HG02970 (cell line): Measurements from ENCODE around the gene SCAF8.
"Not testable (repeated sequence)": the region's sequence is repeated elsewhere in the genome, so short reads cannot be mapped to it uniquely, and the experiment has no call there.

Source experiments
- ATAC-seq: cut with Tn5 transposase; IDR thresholded peaks from one replicate; pipeline ENCODE4 v1.9.1; 2021; ENCODE audit warnings: mild to moderate bottlenecking, moderate library complexity, moderate number of reproducible peaks; ENCODE audit not compliant: unreplicated experiment, low FRiP score

The SCAF8 gene

GRCh38 chr6:154733183-154733625 lies at the start of gene SCAF8:
SCAF8 (plus strand) TSS chr6:154733416; CDS start chr6:154733901, 485 bp downstream.
- peak; percentile 89 for ATAC-seq

GRCh38 chr6:154683756-154684523 lies 49.3 kb upstream of the SCAF8 start:
- no peak for ATAC-seq

GRCh38 chr6:154686162-154686561 lies 47.1 kb upstream of the SCAF8 start:
- no peak for ATAC-seq

- ATAC-seq: no peak
These were observed 43.5 kb upstream of the SCAF8 start for GRCh38 chr6:154689493-154690255.

- no peak for ATAC-seq
These were observed 42.4 kb upstream of the SCAF8 start for GRCh38 chr6:154690857-154691256.

- no peak for ATAC-seq
These were observed 36.6 kb upstream of the SCAF8 start for GRCh38 chr6:154696661-154697060.

GRCh38 chr6:154703124-154703523 lies 30.1 kb upstream of the SCAF8 start:
- no peak for ATAC-seq

- no peak for ATAC-seq
These were observed 27.6 kb upstream of the SCAF8 start for GRCh38 chr6:154705471-154706113.

GRCh38 chr6:154706389-154706788 lies 26.8 kb upstream of the SCAF8 start:
- ATAC-seq: no peak

GRCh38 chr6:154709621-154710020 lies 23.6 kb upstream of the SCAF8 start:
- ATAC-seq: no peak

GRCh38 chr6:154710689-154711088 lies 22.5 kb upstream of the SCAF8 start:
- no peak for ATAC-seq

- ATAC-seq: no peak
These were observed 17.8 kb upstream of the SCAF8 start for GRCh38 chr6:154715446-154715845.

GRCh38 chr6:154716350-154716749 lies 16.9 kb upstream of the SCAF8 start:
- not testable (repeated sequence) for ATAC-seq

GRCh38 chr6:154719433-154719832 lies 13.8 kb upstream of the SCAF8 start:
- no peak for ATAC-seq

GRCh38 chr6:154719854-154720253 lies 13.4 kb upstream of the SCAF8 start:
- ATAC-seq: no peak

GRCh38 chr6:154721460-154721859 lies 11.8 kb upstream of the SCAF8 start:
- no peak for ATAC-seq

- ATAC-seq: no peak
These were observed 6.3 kb upstream of the SCAF8 start for GRCh38 chr6:154726887-154727286.

GRCh38 chr6:154731296-154732218 lies 1.7 kb upstream of the SCAF8 start:
- ATAC-seq: no peak

GRCh38 chr6:154732538-154733182 lies 556 bp upstream of the SCAF8 start:
- no peak for ATAC-seq
